GM18519 (cell line): ENCODE results near the gene ADAMTSL3.
"Not testable (repeated sequence)": the region's sequence is repeated elsewhere in the genome, so short reads cannot be mapped to it uniquely, and the experiment has no call there.

Experiments used
- ATAC-seq: cut with Tn5 transposase; IDR thresholded peaks from one replicate; pipeline ENCODE4 v1.9.1; 2021; ENCODE audit warnings: mild to moderate bottlenecking, moderate library complexity; ENCODE audit not compliant: unreplicated experiment, low FRiP score

ADAMTSL3 gene

GRCh38 chr15:84051146-84051545 lies 397.2 kb downstream of the ADAMTSL3 start:
- ATAC-seq: not testable (repeated sequence)

- not testable (repeated sequence) for ATAC-seq
Observed at GRCh38 chr15:84054544-84054943, 400.6 kb downstream of the ADAMTSL3 start.

GRCh38 chr15:84057714-84058331 lies 403.9 kb downstream of the ADAMTSL3 start:
- ATAC-seq: no peak

GRCh38 chr15:84063674-84064073 lies 409.8 kb downstream of the ADAMTSL3 start:
- not testable (repeated sequence) for ATAC-seq

GRCh38 chr15:84068674-84069073 lies 414.8 kb downstream of the ADAMTSL3 start:
- not testable (repeated sequence) for ATAC-seq

- ATAC-seq: not testable (repeated sequence)
Observed at GRCh38 chr15:84078038-84078437, 424.1 kb downstream of the ADAMTSL3 start.

GRCh38 chr15:84079325-84079884 lies 425.5 kb downstream of the ADAMTSL3 start:
- not testable (repeated sequence) for ATAC-seq

- peak; percentile 51 for ATAC-seq
Observed at GRCh38 chr15:84079885-84080777, 426.2 kb downstream of the ADAMTSL3 start.

GRCh38 chr15:84080778-84081084 lies 426.8 kb downstream of the ADAMTSL3 start:
- ATAC-seq: not testable (repeated sequence)

GRCh38 chr15:84081391-84082168 lies 427.7 kb downstream of the ADAMTSL3 start:
- ATAC-seq: no peak

- no peak for ATAC-seq
Observed at GRCh38 chr15:84082739-84083138, 428.8 kb downstream of the ADAMTSL3 start.

GRCh38 chr15:84086071-84086470 lies 432.1 kb downstream of the ADAMTSL3 start:
- not testable (repeated sequence) for ATAC-seq
